Coronary artery (tissue), 2 donors: ENCODE measurements around the gene CRB1.

Experiments
- DNase-seq: peaks from one replicate; pipeline ENCODE4 v3.0.0-alpha.2; 2017; ENCODE audit warnings: low spot score
- H3K27ac ChIP-seq, 2 donors: fragments of 200-600 bp; sonication (generic); one replicate each; pipeline ENCODE4 v1.5.1; 2016 to 2019
- H3K4me3 ChIP-seq: fragments of 200-600 bp; sonication (generic); 2 replicates; pipeline ENCODE4 v1.5.1; 2016; ENCODE audit warnings: mild to moderate bottlenecking, moderate library complexity
- TF ChIP-seq, protein P1 (sequence below): fragments of 200-600 bp; sonication (generic); IDR thresholded peaks from one replicate; pipeline ENCODE4 v1.5.1; 2019; ENCODE audit warnings: antibody characterized with exemption

CRB1 gene

GRCh38 chr1:197341626-197342025 lies 73.6 kb downstream of the CRB1 start:
- Histone ChIP-seq H3K27ac (no peak overlapping the region), H3K4me3 (no peak overlapping the region)
- TF ChIP-seq, protein P1, sequence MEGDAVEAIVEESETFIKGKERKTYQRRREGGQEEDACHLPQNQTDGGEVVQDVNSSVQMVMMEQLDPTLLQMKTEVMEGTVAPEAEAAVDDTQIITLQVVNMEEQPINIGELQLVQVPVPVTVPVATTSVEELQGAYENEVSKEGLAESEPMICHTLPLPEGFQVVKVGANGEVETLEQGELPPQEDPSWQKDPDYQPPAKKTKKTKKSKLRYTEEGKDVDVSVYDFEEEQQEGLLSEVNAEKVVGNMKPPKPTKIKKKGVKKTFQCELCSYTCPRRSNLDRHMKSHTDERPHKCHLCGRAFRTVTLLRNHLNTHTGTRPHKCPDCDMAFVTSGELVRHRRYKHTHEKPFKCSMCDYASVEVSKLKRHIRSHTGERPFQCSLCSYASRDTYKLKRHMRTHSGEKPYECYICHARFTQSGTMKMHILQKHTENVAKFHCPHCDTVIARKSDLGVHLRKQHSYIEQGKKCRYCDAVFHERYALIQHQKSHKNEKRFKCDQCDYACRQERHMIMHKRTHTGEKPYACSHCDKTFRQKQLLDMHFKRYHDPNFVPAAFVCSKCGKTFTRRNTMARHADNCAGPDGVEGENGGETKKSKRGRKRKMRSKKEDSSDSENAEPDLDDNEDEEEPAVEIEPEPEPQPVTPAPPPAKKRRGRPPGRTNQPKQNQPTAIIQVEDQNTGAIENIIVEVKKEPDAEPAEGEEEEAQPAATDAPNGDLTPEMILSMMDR = no peak
- no peak for DNase-seq

- TF ChIP-seq, protein P1 = no peak
- DNase-seq = no peak
- no peak overlapping the region for H3K4me3 ChIP-seq
- no peak overlapping the region for H3K27ac ChIP-seq
Measured at GRCh38 chr1:197342044-197342565, 74.1 kb downstream of the CRB1 start.

- DNase-seq = no peak
- TF ChIP-seq, protein P1 = no peak
Measured at GRCh38 chr1:197342669-197343068, 74.6 kb downstream of the CRB1 start.

DNA sequence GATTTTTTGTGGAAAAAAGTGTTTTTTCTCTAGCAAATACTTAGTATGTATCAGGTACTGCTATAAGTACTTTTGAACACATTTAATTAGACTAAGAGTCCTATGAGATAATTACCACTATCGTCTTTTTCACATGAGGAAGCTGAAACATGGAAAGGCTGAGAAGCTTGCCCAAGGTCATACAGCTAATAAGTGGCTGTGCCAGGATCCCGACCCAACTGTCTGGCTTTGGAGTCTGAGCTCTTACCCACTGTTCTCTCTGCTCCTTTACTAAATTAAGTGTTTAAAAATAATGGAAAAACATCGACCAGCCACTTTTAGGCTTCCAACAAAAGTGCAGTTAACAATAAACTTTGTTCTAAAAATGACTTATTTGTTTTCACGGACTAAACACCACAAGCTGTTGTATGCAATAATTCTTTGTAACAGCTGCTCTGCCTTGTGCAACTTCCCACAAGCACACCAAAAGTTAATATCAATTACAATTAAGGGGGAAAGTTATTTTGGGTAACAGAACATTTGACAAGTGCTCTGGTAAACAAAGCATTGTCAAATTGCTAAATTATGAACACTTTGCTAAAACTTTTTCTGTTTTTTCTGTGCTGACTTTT lies 75.7 kb downstream of the CRB1 start:
- Histone ChIP-seq H3K27ac (no peak overlapping the region), H3K4me3 (no peak overlapping the region)
- no peak for DNase-seq
- TF ChIP-seq, protein P1 = no peak

More at GRCh38 chr1:197342669-197343068, 74.6 kb downstream of the CRB1 start:
- H3K4me3 ChIP-seq = no peak overlapping the region
- H3K27ac ChIP-seq = no peak overlapping the region

- H3K4me3 ChIP-seq = no peak overlapping the region
- no peak overlapping the region for H3K27ac ChIP-seq
- no peak for DNase-seq
- TF ChIP-seq, protein P1 = no peak
Measured at GRCh38 chr1:197351821-197352440, 83.9 kb downstream of the CRB1 start.

GRCh38 chr1:197355248-197355995 lies 87.4 kb downstream of the CRB1 start:
- H3K27ac ChIP-seq = no peak overlapping the region

More at GRCh38 chr1:197355248-197355995, 87.4 kb downstream of the CRB1 start:
- no peak for DNase-seq
- H3K4me3 ChIP-seq = no peak overlapping the region
- TF ChIP-seq, protein P1 = no peak
